Common myeloid progenitor, CD34-positive (primary cell): ENCODE data around the gene RBM38.

Source experiments
- CTCF ChIA-PET: fragments of 350-600 bp; sonication (Branson Sonifier 250); formaldehyde crosslinking; loops from one replicate; lab custom pipeline; 2021; ENCODE audit warnings: antibody characterized with exemption; lab: Charles Lee
- POLR2A ChIA-PET: fragments of 350-600 bp; sonication (Branson Sonifier 250); formaldehyde crosslinking; loops from one replicate; lab custom pipeline; 2021; ENCODE audit warnings: antibody characterized with exemption; lab: Charles Lee
- DNase-seq, 3 donors: peaks; one replicate each; pipeline versions ENCODE4 v3.0.0 to v3.0.0-alpha.2; 2013
- H3K27ac ChIP-seq, 2 experiments: 1 replicate in 1 of 2; 2 replicates in 1 of 2; pipeline ENCODE4 v1.7.0; 2013; ENCODE audit warnings: inconsistent platforms in 2 of 2, low read length in 2 of 2, mild to moderate bottlenecking in 2 of 2, low read depth in 1 of 2, moderate library complexity in 1 of 2; ENCODE audit not compliant: severe bottlenecking in 2 of 2, insufficient read depth in 1 of 2, poor library complexity in 1 of 2
- H3K27me3 ChIP-seq, 5 experiments: replicated peaks in 2 of 5; 1 replicate in 3 of 5; 2 replicates in 2 of 5; pipeline versions ENCODE4 v1.6.1 to v1.7.0; 2013; ENCODE audit warnings: low read length in 4 of 5, mild to moderate bottlenecking in 2 of 5, moderate library complexity in 2 of 5, inconsistent platforms in 1 of 5; ENCODE audit not compliant: insufficient read depth in 5 of 5, control insufficient read depth in 4 of 5
- H3K36me3 ChIP-seq, 4 experiments: 1 replicate in 2 of 4; 2 replicates in 2 of 4; pipeline versions ENCODE4 v1.6.1 to v1.7.0; 2013; ENCODE audit warnings: low read length in 3 of 4, control low read depth in 1 of 4, mild to moderate bottlenecking in 1 of 4; ENCODE audit not compliant: control insufficient read depth in 4 of 4, insufficient read depth in 4 of 4
- H3K4me1 ChIP-seq, 4 experiments: 1 replicate in 3 of 4; 2 replicates in 1 of 4; pipeline versions ENCODE4 v1.6.1 to v1.7.1; 2013; ENCODE audit warnings: low read length in 3 of 4, mild to moderate bottlenecking in 3 of 4, control low read depth in 1 of 4, inconsistent platforms in 1 of 4, moderate library complexity in 1 of 4; ENCODE audit not compliant: control insufficient read depth in 4 of 4, insufficient read depth in 4 of 4; ENCODE audit errors: control extremely low read depth in 1 of 4
- H3K4me3 ChIP-seq, 7 experiments: 1 replicate in 4 of 7; 2 replicates in 3 of 7; pipeline versions ENCODE4 v1.5.1 to v1.7.0; 2013; ENCODE audit warnings: mild to moderate bottlenecking in 7 of 7, low read length in 6 of 7, moderate library complexity in 6 of 7, inconsistent platforms in 2 of 7, low read depth in 2 of 7, control low read depth in 1 of 7; ENCODE audit not compliant: insufficient read depth in 4 of 7, control insufficient read depth in 1 of 7; ENCODE audit errors: extremely low read depth in 1 of 7
- H3K9me3 ChIP-seq, 5 experiments: 1 replicate in 4 of 5; 2 replicates in 1 of 5; pipeline versions ENCODE4 v1.6.1 to v1.7.1; 2013; ENCODE audit warnings: low read length in 4 of 5, mild to moderate bottlenecking in 2 of 5, inconsistent platforms in 1 of 5, low read depth in 1 of 5, moderate library complexity in 1 of 5; ENCODE audit not compliant: control insufficient read depth in 4 of 5, insufficient read depth in 2 of 5; ENCODE audit errors: control extremely low read depth in 1 of 5
- WGBS: methylation state at CpG from one replicate; pipeline ENCODE4 v1.1.5; 2013; ENCODE audit not compliant: insufficient coverage; 5-methylcytosine and 5-hydroxymethylcytosine counted together

The RBM38 gene

DNA sequence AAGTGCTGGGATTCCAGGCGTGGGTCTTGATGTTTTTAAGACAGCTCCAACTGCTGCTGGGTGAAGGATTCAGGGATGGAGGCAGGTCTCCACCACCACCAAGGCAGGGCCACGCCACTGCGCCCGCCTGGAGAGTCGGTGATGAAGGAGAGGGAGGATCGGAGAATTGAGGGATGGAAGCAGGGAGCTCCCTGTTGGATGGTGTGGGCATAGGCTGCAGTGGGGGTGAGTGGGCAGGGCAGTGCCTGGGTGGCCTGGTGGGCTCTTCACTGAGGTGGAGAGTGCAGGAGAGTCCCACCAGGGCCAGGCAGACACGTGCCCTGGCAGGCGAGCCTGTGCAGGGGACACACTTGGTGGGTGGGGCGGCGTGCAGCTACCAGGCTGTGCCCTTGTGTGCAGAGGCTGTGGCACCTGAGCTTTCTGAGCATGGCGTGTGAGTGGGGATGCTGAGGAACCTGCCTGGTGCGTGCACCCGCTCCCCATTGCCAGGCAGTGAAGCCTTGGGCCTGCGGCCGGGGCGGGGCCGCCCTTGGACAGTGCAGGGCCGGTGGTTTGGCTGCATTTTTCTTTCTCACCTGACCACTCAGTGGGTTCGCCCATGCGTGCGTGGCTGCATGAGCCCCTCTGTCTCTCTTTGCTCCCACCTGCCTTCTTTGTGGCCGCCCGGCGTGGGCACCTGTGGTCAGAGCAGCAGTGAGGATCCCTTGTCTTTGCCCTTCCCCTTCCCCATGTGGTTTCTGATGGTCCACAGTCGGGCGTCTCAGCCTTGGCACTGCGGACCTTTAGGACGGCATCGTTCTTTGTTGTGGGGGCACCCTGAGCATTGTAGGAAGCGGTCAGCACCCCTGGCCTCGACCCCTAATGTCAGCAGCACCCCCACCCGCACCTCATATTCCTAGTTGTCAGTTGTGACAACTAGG lies 11.3 kb downstream of the RBM38 start:
- Histone ChIP-seq H3K9me3 (no peaks in the 10 kb centered on the region), H3K27me3 (no peaks in the 10 kb centered on the region), H3K27ac (no peak overlapping the region), H3K4me1 (peaks cover 4 to 33% (median 28%) of the 10 kb centered on the region in 4 experiments), H3K4me3 (no peak overlapping the region), H3K36me3 (peaks cover 0 to 52% (median 23%) of the 10 kb centered on the region in 4 experiments)
- no peak for DNase-seq
- ChIA-PET POLR2A (interaction anchor here (0.9 to 1.5 kb wide), 3 partner anchors 10 to 24 kb away, joined by 3 to 4 read pairs (median 4); no protein-coding TSS in a partner anchor), CTCF (interaction anchor here (1.1 to 3.3 kb wide), 6 partner anchors 10 to 93 kb away, joined by 3 to 8 read pairs (median 5); partner anchors contain the start of gene RBM38)
- 97% methylated on average over 30 of the region's 32 CpGs for WGBS

DNA sequence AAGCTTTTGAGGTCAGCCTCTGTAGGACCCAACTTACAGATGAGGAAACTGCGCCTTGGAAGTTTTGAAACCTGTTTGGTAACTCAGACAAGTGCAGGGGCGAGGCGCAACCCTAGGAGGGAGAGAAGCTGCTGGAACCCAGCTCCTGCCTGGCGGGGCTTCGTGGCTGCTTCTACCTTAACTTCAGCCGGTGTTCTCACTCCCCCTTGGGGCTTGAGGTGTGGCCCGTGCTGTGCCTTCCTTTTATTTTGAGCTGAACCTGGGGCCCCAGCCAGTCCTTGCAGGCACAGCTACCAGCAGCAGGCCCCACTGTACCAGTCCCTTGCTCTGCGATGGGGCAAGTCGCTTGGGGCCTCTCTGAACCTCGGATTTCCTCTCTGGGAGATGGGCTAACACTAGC lies 12.0 kb downstream of the RBM38 start:
- CTCF ChIA-PET, result interaction anchor here (1.0 to 3.3 kb wide), 4 partner anchors 10 to 52 kb away, joined by 3 to 8 read pairs (median 6); partner anchors contain the start of gene RBM38
- Histone ChIP-seq H3K9me3 (no peaks in the 10 kb centered on the region), H3K27ac (no peak overlapping the region), H3K36me3 (peaks cover 2 to 57% (median 28%) of the 10 kb centered on the region in 4 experiments), H3K27me3 (no peaks in the 10 kb centered on the region), H3K4me3 (no peak overlapping the region), H3K4me1 (peaks cover 4 to 26% (median 21%) of the 10 kb centered on the region in 4 experiments)
- no peak for DNase-seq
- 97% methylated on average over 10 of the region's 10 CpGs for WGBS
- POLR2A ChIA-PET, result interaction anchor here (1.4 kb wide), 1 partner anchor 61 kb away, joined by 3 read pairs; no protein-coding TSS in a partner anchor

DNA sequence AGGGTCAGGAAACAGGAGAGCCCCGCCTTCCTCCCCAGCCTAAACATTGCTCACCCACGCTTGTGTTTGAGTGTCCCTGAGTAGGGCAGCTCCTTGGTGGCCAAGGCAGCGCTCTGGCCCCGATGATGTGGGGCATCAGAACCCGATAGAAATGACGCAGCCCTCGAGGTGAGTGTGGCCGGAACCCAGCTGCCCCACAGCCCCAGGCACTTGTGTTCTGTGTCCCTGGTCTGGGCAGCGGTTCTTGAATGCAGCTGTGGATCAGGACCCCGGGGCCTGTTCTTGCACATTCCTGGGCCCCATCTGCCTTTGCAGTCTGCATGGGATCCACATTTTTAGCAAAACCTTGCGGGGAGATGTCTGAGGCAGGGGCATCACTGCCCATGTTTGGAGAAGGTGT lies 12.8 kb downstream of the RBM38 start:
- H3K36me3 ChIP-seq, result peaks cover 2 to 62% (median 34%) of the 10 kb centered on the region in 4 experiments
- POLR2A ChIA-PET, result interaction anchor here (1.4 kb wide), 1 partner anchor 60 kb away, joined by 3 read pairs; no protein-coding TSS in a partner anchor
- no peak for DNase-seq
- H3K4me1 ChIP-seq, result peaks cover 0 to 20% (median 13%) of the 10 kb centered on the region in 4 experiments
- H3K27ac ChIP-seq, result no peak overlapping the region
- H3K4me3 ChIP-seq, result no peak overlapping the region
- no peaks in the 10 kb centered on the region for H3K9me3 ChIP-seq
- no peaks in the 10 kb centered on the region for H3K27me3 ChIP-seq
- CTCF ChIA-PET, result interaction anchor here (0.5 to 1.9 kb wide), 7 partner anchors 9 to 75 kb away, joined by 3 to 8 read pairs (median 3); no protein-coding TSS in a partner anchor
- 98% methylated on average over 10 of the region's 11 CpGs for WGBS

DNA sequence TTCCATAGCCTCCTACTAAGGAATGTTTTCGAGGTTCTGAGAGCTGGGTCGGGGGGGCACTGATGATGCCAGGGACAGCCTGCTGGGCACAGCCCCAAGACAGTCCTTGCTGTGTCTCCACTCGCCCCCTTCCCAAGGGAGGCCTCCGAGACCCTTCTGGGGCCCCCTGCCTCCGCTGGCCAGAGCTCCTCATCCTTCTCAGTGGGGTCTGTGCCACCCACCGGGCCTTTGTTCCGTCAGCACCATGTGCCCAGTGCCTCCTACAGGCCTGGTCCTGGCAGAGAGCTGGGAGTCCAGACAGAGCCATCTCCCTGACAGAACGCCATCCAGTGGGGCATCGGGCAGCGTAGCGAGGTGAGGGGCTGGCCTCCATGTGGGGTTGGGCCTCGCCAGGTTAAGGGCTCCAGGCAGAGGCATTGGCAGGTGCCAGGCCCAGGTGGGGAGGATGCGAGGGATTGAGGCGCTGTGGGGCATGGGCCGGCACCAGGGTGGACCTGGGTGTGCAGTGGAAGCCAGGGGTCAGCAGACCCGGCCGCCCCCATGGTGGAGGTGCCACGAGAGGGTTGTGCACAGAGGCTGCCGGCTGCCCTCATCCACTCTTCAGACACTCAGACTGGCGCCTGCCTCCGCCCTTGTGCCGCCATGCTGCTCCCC lies 13.3 kb downstream of the RBM38 start:
- WGBS, result 98% methylated on average over 20 of the region's 22 CpGs
- no peak overlapping the region for H3K4me3 ChIP-seq
- DNase-seq, result no peak
- H3K27ac ChIP-seq, result no peak overlapping the region
- no peaks in the 10 kb centered on the region for H3K27me3 ChIP-seq
- peaks cover 0 to 17% (median 9%) of the 10 kb centered on the region in 4 experiments for H3K4me1 ChIP-seq
- POLR2A ChIA-PET, result interaction anchor here (0.6 to 1.4 kb wide), 2 partner anchors 60 to 71 kb away, joined by 3 read pairs; no protein-coding TSS in a partner anchor
- CTCF ChIA-PET, result interaction anchor here (0.5 to 1.9 kb wide), 8 partner anchors 8 to 74 kb away, joined by 3 to 8 read pairs (median 4); no protein-coding TSS in a partner anchor
- peaks cover 2 to 62% (median 34%) of the 10 kb centered on the region in 4 experiments for H3K36me3 ChIP-seq
- no peaks in the 10 kb centered on the region for H3K9me3 ChIP-seq

DNA sequence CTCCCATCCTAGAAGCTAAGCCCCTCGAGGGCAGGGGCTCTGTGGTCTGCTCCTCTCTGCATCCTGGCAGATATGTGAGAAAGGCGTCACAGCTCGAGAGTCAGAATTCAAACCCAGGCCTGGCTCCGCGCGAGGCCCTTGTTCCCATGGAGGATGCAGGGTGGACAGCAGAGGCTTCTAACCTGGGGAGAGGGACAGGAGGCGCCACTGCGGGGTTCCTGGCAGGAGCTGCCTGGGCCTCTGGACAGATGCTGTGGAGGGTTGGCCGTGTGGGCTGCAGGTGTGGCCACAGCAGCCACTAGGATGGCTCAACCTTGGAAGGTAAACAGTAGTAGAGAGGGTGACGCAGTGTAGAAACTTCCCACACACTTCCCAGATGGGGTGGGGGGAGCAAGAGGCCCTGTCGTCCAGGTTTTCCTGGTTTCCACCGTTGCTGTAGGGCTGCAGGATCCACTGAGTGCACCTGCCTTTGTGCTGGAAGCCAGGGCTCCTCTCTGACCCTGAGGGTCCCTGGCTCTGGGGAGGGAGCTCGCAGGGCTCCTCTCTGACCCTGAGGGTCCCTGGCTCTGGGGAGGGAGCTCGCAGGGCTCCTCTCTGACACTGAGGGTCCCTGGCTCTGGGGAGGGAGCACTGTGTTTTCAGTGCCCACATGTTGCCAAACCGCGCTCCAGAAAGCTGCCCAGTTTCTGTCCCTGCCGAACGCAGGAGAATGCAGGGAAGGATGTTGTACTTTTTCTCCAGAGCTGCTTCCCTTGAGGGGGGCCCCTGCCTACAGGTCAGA lies 14.2 kb downstream of the RBM38 start:
- Histone ChIP-seq H3K4me1 (peaks cover 0 to 17% (median 8%) of the 10 kb centered on the region in 4 experiments), H3K27me3 (no peaks in the 10 kb centered on the region), H3K36me3 (peaks cover 2 to 56% (median 33%) of the 10 kb centered on the region in 4 experiments), H3K9me3 (no peaks in the 10 kb centered on the region), H3K4me3 (no peak overlapping the region), H3K27ac (no peak overlapping the region)
- WGBS, result 97% methylated on average over 18 of the region's 18 CpGs
- ChIA-PET CTCF (interaction anchor here (1.2 to 3.3 kb wide), 6 partner anchors 7 to 26 kb away, joined by 3 to 12 read pairs (median 5); no protein-coding TSS in a partner anchor), POLR2A (interaction anchor here (0.6 kb wide), 1 partner anchor 99 kb away, joined by 3 read pairs; no protein-coding TSS in a partner anchor)
- no peak for DNase-seq

DNA sequence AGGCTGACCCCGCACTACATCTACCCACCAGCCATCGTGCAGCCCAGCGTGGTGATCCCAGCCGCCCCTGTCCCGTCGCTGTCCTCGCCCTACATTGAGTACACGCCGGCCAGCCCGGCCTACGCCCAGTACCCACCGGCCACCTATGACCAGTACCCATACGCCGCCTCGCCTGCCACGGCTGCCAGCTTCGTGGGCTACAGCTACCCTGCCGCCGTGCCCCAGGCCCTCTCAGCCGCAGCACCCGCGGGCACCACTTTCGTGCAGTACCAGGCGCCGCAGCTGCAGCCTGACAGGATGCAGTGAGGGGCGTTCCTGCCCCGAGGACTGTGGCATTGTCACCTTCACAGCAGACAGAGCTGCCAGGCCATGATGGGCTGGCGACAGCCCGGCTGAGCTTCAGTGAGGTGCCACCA lies 16.4 kb downstream of the RBM38 start:
- POLR2A ChIA-PET, result interaction anchor here (1.4 kb wide), 1 partner anchor 9 kb away, joined by 8 read pairs; no protein-coding TSS in a partner anchor
- WGBS, result 96% methylated on average over 29 of the region's 29 CpGs

More for the DNA sequence above, 16.4 kb downstream of the RBM38 start:
- H3K4me1 ChIP-seq, result peaks cover 0 to 17% (median 6%) of the 10 kb centered on the region in 4 experiments
- no peaks in the 10 kb centered on the region for H3K27me3 ChIP-seq
- CTCF ChIA-PET, result interaction anchor here (3.3 kb wide), 1 partner anchor 9 kb away, joined by 12 read pairs; no protein-coding TSS in a partner anchor
- H3K9me3 ChIP-seq, result no peaks in the 10 kb centered on the region
- H3K36me3 ChIP-seq, result peaks cover 2 to 45% (median 26%) of the 10 kb centered on the region in 4 experiments
- H3K4me3 ChIP-seq, result no peak overlapping the region
- DNase-seq, result no peak
- no peak overlapping the region for H3K27ac ChIP-seq
